Vein endothelial cell (primary cell): ENCODE measurements around the gene DENND1C. TPM values are rescaled to one million over a fixed set of nuclear protein-coding genes. Genes with fewer than 3 reads are reported as not detected.

Source experiments
- small RNA-seq: library from RNA; depleted of rRNA; stranded (forward); fragments of <200 nt; gene quantifications from one replicate; pipeline ENCODE3, GENCODE V24; 2012
- total RNA-seq: library from RNA; depleted of rRNA; stranded (reverse); fragments of >200 nt; gene quantifications from 2 replicates; pipeline ENCODE4 v1.2.3, GENCODE V29; 2012

The DENND1C gene, protein sequence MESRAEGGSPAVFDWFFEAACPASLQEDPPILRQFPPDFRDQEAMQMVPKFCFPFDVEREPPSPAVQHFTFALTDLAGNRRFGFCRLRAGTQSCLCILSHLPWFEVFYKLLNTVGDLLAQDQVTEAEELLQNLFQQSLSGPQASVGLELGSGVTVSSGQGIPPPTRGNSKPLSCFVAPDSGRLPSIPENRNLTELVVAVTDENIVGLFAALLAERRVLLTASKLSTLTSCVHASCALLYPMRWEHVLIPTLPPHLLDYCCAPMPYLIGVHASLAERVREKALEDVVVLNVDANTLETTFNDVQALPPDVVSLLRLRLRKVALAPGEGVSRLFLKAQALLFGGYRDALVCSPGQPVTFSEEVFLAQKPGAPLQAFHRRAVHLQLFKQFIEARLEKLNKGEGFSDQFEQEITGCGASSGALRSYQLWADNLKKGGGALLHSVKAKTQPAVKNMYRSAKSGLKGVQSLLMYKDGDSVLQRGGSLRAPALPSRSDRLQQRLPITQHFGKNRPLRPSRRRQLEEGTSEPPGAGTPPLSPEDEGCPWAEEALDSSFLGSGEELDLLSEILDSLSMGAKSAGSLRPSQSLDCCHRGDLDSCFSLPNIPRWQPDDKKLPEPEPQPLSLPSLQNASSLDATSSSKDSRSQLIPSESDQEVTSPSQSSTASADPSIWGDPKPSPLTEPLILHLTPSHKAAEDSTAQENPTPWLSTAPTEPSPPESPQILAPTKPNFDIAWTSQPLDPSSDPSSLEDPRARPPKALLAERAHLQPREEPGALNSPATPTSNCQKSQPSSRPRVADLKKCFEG
- not detected in 2 replicates for total RNA-seq

DNA sequence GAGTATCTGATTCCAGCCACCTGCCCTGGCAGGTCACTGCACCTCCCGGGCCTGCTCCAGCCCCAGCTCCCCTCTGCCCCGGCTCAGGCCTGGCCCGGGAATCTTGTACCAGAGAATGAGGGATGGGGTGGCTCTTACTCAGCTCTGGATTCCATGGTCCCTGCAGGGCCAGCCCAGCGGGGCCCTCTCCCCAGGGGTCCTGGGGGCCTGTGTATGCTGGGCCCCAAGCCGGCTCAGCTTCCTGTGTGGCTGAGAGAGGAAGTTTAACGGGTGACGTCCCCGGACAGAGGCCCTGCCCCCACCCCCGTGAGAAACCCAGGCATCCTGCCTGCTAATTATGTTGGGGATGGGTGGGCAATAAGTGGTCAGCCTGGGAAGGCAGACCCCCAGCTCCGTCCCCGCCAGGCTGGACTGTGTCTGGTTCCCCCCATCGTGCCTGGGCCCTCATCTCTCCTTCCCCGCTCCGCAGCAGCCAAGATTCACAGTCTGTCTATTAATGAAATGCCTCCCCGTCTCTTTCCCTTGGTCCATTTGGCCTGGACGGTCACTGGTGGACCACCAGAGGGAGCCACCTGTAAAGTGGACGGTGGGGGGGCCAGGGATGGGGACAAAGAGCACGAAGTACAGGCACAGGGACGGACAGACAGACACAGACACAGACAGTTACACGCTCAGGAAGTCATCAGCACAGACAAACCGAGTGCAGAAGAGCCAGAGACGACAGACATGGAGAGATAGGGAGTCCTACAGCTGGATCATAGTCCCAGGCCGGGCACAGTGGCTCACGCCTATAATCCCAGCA is at the start of gene DENND1C:
DENND1C (minus strand) TSS at position 247 of the 802 bp plus-strand sequence; CDS start at position 155, 92 bp downstream.

DNA sequence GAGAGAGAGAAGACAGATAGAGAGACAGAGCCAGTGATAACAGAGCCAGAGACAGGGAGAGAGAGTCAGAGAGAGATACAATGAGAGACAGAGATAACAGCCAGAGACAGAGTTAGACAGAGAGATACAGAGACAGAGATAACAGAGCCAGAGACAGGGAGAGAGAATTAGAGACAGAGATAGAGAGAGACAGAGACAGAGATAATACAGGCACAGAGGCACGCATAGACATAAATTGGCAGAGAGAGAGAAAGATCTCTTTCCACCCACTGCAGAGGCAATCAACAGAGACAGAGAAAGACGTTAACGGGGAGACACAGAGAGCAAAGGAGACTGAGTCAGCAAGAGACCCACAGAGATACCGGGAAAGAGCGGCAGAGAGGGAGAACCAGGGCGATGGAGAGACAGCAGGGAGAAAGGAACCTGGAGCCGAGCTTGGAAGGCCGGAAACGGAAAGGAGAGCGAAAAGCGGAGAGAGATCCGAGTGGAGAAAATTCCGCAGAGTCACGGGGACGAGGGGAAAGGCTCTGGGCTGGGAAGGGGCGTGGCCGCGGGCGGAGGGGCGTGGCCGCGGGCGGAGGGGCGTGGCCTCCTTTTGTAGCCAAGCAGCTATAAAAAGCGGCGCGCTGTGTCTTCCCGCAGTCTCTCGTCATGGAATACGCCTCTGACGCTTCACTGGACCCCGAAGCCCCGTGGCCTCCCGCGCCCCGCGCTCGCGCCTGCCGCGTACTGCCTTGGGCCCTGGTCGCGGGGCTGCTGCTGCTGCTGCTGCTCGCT is 49.0 kb upstream of the DENND1C start, which contains the start of gene TNFSF9:
TNFSF9 (plus strand) TSS at position 641 of the 777 bp plus-strand sequence; CDS start at position 652, 11 bp downstream.

DNA sequence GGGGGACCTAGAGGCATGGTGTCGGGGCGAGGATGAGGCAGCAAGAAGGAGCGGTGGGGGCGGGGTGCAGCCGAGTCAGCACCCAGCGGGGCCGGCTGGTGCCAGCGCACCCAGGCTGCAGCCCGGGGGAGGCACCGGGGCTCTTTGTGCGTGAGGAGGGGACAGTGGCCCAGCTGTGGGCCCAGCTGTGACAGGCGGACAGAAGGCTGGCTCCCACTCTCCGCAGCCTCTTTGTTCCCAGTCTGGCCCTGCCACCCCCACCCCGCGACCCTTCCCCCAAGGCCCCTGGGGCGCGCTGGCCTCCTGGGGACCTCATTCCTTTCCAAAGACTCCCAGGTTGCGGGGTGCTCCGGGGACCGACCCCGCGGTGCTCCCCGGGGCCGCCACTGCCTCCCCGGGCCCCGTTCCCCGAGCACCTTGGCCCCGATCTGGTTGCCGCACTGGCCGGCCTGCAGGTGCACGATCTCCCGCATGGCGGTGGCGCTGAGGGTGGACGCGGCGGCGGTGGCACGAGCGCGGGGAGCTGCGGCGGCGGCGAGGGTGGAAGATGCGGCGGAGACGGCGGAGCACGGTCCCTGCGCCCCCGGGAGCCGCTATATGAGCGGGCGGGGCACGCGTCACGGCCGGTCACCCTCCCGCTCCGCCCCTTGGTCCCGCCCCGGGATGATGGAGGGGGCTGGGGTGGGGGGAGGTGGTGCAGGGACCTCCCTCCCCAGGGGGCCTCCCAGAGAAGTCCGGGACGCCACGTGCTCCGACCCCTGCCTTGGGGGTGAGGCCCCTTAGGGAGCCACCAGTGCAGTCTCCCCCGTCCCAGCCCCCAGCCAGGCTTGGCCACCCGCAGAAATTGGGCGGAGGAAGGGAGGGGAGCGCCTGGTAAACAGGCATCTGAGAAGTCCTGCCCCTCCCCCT is 20.4 kb upstream of the DENND1C start, which contains the start of gene TUBB4A:
TUBB4A (minus strand) TSS at position 570 of the 909 bp plus-strand sequence; CDS start at position 473, 97 bp downstream.

DNA sequence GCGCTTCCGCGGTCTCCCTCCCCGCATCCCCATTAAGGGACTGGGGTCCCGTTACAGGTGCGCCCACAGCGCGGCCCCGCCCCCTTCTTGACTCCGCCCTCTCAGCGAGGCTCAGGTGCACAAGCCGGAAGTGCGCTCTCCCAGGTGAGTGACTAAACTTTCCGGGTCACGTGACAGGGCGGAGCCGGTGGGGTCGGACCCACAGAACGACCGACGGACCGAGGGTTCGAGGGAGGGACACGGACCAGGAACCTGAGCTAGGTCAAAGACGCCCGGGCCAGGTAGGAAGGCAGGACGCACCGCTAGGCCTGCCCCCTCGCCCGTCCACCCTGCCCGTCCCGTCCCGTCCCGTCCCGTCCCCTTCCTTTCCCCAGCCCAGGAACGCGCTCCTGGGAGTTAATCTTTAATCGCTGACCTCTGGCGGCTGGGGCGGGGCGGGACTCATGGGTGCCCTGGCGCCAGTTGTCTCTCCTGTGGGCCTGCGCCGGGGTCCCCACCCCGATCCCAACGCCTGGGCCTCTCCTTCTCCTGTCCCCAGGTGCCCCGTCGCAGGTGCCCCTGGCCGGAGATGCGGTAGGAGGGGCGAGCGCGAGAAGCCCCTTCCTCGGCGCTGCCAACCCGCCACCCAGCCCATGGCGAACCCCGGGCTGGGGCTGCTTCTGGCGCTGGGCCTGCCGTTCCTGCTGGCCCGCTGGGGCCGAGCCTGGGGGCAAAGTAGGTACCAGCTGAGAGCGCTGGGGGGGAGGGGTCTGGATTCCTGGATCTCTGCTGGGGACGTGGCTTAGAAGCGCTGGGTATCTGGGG is 17.3 kb downstream of the DENND1C start, which contains the start of gene CRB3:
CRB3 (plus strand) TSS at position 202 of the 804 bp plus-strand sequence; CDS start at position 633, 431 bp downstream.

DNA sequence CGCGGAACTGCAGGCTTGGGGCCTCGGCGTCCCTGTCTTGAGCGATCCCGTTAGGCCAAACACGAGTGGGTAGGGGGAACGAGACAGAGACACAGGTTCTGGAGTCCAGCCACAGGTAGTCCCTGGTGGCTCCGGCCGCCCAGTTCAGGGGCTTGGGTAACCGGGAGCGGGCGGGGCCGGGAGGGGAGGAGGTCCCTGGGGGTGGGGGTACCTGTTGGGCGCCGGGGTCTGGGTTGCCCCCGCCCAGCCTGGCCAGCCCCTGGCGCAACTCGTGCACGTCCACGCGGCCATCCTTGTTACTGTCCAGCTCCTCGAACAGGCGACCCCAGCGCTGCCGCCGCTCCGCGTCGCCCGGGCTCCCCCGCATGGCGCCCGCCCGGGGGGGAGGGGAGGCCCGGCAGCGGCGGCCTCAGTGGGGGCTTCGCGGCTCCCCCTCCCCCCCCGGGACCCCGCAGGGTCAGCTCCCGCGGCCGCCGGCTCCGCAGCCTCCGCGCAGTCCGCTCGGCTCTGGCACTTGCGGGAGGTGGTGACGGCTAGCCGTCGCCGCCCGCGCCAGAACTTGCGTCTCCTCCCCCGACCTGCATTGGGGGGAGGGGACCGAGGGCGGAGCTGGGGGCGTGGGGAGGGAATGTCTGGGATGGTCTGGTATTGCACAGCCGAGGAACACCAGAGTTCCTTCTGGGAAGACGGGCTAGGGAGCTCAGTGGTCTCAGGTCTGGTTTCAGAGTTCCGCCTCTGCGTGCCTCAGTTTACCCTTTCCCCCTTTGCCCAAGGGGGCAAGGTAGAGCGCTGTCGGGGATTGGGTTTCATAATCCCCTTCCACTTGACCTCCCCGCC is 22.1 kb downstream of the DENND1C start, which contains the start of gene SLC25A23:
SLC25A23 (minus strand) TSS at position 531 of the 837 bp plus-strand sequence; CDS start at position 367, 164 bp downstream.

DNA sequence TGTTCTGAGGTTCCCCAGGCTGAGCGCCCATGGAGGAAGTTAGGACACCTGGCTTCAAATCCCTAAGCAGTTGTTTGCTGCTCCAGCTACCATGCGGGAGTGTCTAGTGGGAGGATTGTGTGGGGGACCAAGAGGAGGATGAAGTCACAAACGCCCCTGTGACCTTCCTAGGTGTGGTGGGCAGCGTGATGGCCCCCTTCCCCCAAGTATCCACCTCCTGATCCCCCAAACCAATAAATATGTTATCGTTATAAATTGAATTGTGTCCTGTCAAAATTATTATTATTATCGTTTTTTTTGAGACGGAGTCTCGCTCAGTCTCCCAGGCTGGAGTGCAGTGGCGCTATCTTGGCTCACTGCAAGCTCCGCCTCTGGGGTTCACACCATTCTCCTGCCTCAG is 47.9 kb downstream of the DENND1C start, which contains the start of gene SLC25A41:
SLC25A41 (minus strand) TSS at position 101 of the 400 bp plus-strand sequence; CDS start at position 31, 70 bp downstream.

DNA sequence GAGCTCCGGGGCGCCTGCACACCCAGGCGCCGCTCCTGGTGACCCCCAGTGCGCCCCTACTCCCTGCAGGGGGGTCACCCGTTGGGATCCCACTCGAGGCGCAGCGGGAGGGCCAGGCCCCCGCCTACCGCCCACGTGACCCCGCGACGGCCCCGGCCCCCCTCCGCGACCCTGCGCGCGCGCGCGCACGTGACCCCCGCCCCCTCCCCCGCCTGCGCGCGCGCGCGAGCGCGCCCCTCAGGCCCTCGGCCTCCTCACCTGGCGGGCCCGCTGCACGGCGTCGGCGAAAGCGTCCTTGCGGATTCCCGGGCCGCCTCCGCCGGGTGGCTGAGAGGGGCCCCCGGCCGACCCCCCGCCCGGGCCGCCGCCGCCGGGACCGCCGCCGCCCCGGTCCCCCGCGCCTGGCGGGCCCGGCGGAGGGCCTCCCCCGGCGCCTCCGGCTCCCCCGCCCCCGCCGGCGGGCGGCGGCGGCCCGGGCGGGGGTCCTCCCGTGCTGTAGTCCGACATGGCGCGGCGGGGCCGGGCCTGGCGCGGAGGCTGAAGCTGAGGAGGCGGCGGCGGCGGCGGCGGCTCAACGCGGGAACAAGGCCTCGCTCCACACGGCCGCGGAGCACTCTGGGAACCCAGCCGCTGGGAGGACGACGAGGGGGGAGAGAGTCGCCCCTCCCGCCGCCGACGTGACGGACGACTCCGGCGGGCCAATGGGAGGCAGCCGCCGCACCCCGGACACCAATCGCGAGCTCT is 57.2 kb downstream of the DENND1C start, which contains the start of gene KHSRP:
KHSRP (minus strand) TSS at position 617 of the 744 bp plus-strand sequence; CDS start at position 507, 110 bp downstream.

Small RNA genes lying within 50 kb of the gene (small RNA-seq; reads per million reads assigned to genes)
- not detected for gene AC010503.2

Other genes with a start within 250 kb of the DENND1C start
- 15.2 and 23.2 TPM in 2 replicates for gene MLLT1, start 201.8 kb downstream of the DENND1C start, total RNA-seq
- not detected in 2 replicates for gene ACER1, start 148.2 kb downstream of the DENND1C start, total RNA-seq
- gene CLPP, start 120.3 kb downstream of the DENND1C start, total RNA-seq = 76.2 and 104 TPM in 2 replicates
- gene ALKBH7, start 109.0 kb downstream of the DENND1C start, total RNA-seq = 32.4 and 44.1 TPM in 2 replicates
- 0.98 and 1.2 TPM in 2 replicates for gene PSPN, start 105.9 kb downstream of the DENND1C start, total RNA-seq
- 50.8 and 59.4 TPM in 2 replicates for gene GTF2F1, start 88.6 kb downstream of the DENND1C start, total RNA-seq
- gene KHSRP, start 57.0 kb downstream of the DENND1C start, total RNA-seq = 166 and 180 TPM in 2 replicates
- gene SLC25A41, start 48.0 kb downstream of the DENND1C start, total RNA-seq = 0.33 TPM in 1 of 2 replicates, not detected in the other
- gene SLC25A23, start 22.0 kb downstream of the DENND1C start, total RNA-seq = 16.9 and 32.3 TPM in 2 replicates
- gene CRB3, start 17.5 kb downstream of the DENND1C start, total RNA-seq = not detected in 2 replicates
- gene TUBB4A, start 20.5 kb upstream of the DENND1C start, total RNA-seq = not detected in 2 replicates
- 0.65 and 1.1 TPM in 2 replicates for gene TNFSF9, start 49.2 kb upstream of the DENND1C start, total RNA-seq
- gene CD70, start 109.4 kb upstream of the DENND1C start, total RNA-seq = not detected in 2 replicates
- gene TNFSF14, start 188.4 kb upstream of the DENND1C start, total RNA-seq = not detected in 2 replicates
- under 0.01 and 0.57 TPM in 2 replicates for gene C3, start 238.9 kb upstream of the DENND1C start, total RNA-seq